GM19328 (cell line): ENCODE results near the gene CORO6.

ENCODE experiments used
- ATAC-seq: cut with Tn5 transposase; IDR thresholded peaks from one replicate; pipeline ENCODE4 v1.9.1; 2021; ENCODE audit warnings: mild to moderate bottlenecking, moderate library complexity; ENCODE audit not compliant: unreplicated experiment

The CORO6 gene

GRCh38 chr17:29567304-29567553 is 55.5 kb downstream of the CORO6 start:
- ATAC-seq: no peak

GRCh38 chr17:29566473-29567303 is 56.0 kb downstream of the CORO6 start, which contains the start of gene ABHD15:
TSS of gene ABHD15 (minus strand) at chr17:29567037. CDS start at chr17:29566966, 71 bp downstream.
- no peak for ATAC-seq

- no peak for ATAC-seq
Measured at GRCh38 chr17:29565643-29566472, 56.9 kb downstream of the CORO6 start.
